NCI-H510A treated with DMSO at 0.1 percent for 48 hours (cell line): ENCODE data around the gene COA4.

ENCODE experiments used
- DNase-seq: peaks from one replicate; lab custom pipeline; 2025; lab: John Stamatoyannopoulos, UW

COA4 gene

GRCh38 chr11:73866095-73866579, 10.5 kb downstream of the COA4 start:
- DNase-seq, result no peak

- no peak for DNase-seq
Observed at GRCh38 chr11:73862986-73863385, 13.7 kb downstream of the COA4 start.

GRCh38 chr11:73860202-73860601, 16.4 kb downstream of the COA4 start:
- DNase-seq, result no peak

- DNase-seq, result no peak
Observed at GRCh38 chr11:73859671-73860070, 17.0 kb downstream of the COA4 start.

GRCh38 chr11:73856031-73856567, 20.5 kb downstream of the COA4 start:
- DNase-seq, result no peak

GRCh38 chr11:73854680-73855079, 22.0 kb downstream of the COA4 start:
- no peak for DNase-seq

- no peak for DNase-seq
Observed at GRCh38 chr11:73852049-73852448, 24.6 kb downstream of the COA4 start.

- DNase-seq, result no peak
Observed at GRCh38 chr11:73851046-73851764, 25.4 kb downstream of the COA4 start.

- no peak for DNase-seq
Observed at GRCh38 chr11:73839123-73839457, 37.6 kb downstream of the COA4 start.

GRCh38 chr11:73838443-73839122, 38.1 kb downstream of the COA4 start:
- no peak for DNase-seq

- DNase-seq, result no peak
Observed at GRCh38 chr11:73833067-73833466, 43.6 kb downstream of the COA4 start.

- no peak for DNase-seq
Observed at GRCh38 chr11:73830261-73830660, 46.4 kb downstream of the COA4 start.
